Mesenchymal stem cell (in vitro differentiated cells and primary cell): Measurements from ENCODE around the gene CLNK.

Experiments
- DNase-seq: peaks from one replicate; pipeline ENCODE4 v3.0.0-alpha.2; 2013
- H2AFZ ChIP-seq: one replicate; pipeline ENCODE4 v1.6.1; 2013; ENCODE audit warnings: low read depth, mild to moderate bottlenecking, control low read depth, inconsistent platforms, low read length, moderate library complexity
- H2AK5ac ChIP-seq: 2 replicates; pipeline ENCODE4 v1.6.1; 2013; ENCODE audit warnings: low read length, moderate library complexity, mild to moderate bottlenecking, inconsistent platforms; ENCODE audit not compliant: severe bottlenecking
- H2BK120ac ChIP-seq: one replicate; pipeline ENCODE4 v1.6.1; 2013; ENCODE audit warnings: low read depth, mild to moderate bottlenecking, inconsistent platforms, low read length, moderate library complexity
- H2BK12ac ChIP-seq, 2 experiments: one replicate each; pipeline ENCODE4 v1.6.1; 2013; ENCODE audit warnings: inconsistent platforms in 2 of 2, low read length in 2 of 2, mild to moderate bottlenecking in 2 of 2, moderate library complexity in 2 of 2, control low read depth in 1 of 2
- H2BK15ac ChIP-seq: one replicate; pipeline ENCODE4 v1.6.1; 2013; ENCODE audit warnings: mild to moderate bottlenecking, low read depth, inconsistent platforms; ENCODE audit not compliant: poor library complexity, severe bottlenecking
- H2BK5ac ChIP-seq: 2 replicates; pipeline ENCODE4 v1.6.1; 2013; ENCODE audit warnings: low read depth, mild to moderate bottlenecking, low read length, control low read depth, inconsistent platforms; ENCODE audit not compliant: poor library complexity, severe bottlenecking
- H3K14ac ChIP-seq, 2 experiments: one replicate each; pipeline ENCODE4 v1.6.1; 2013; ENCODE audit warnings: inconsistent platforms in 2 of 2, low read length in 2 of 2, control low read depth in 1 of 2, mild to moderate bottlenecking in 1 of 2, moderate library complexity in 1 of 2
- H3K18ac ChIP-seq, 2 experiments: one replicate each; pipeline ENCODE4 v1.6.1; 2013; ENCODE audit warnings: inconsistent platforms in 2 of 2, low read length in 2 of 2, control low read depth in 1 of 2, low read depth in 1 of 2, mild to moderate bottlenecking in 1 of 2
- H3K23ac ChIP-seq, 2 experiments: one replicate each; pipeline ENCODE4 v1.6.1; 2013; ENCODE audit warnings: inconsistent platforms in 2 of 2, low read length in 2 of 2, mild to moderate bottlenecking in 2 of 2, moderate library complexity in 2 of 2, control low read depth in 1 of 2
- H3K27ac ChIP-seq: 2 replicates; pipeline ENCODE4 v1.5.1; 2013; ENCODE audit warnings: mild to moderate bottlenecking, moderate library complexity, low read length, control low read depth, inconsistent platforms; ENCODE audit not compliant: poor library complexity, severe bottlenecking
- H3K27me3 ChIP-seq, 2 experiments: 2 replicates each; pipeline versions ENCODE4 v1.6.1 to v1.7.0; 2013; ENCODE audit warnings: low read length in 2 of 2, mild to moderate bottlenecking in 2 of 2, moderate library complexity in 2 of 2, control low read depth in 1 of 2, inconsistent platforms in 1 of 2; ENCODE audit not compliant: control insufficient read depth in 1 of 2, insufficient read depth in 1 of 2
- H3K36me3 ChIP-seq, 2 experiments: 2 replicates each; pipeline versions ENCODE4 v1.6.1 to v1.7.0; 2013; ENCODE audit warnings: low read length in 2 of 2, control low read depth in 1 of 2, inconsistent platforms in 1 of 2, low read depth in 1 of 2, mild to moderate bottlenecking in 1 of 2; ENCODE audit not compliant: insufficient read depth in 2 of 2, control insufficient read depth in 1 of 2
- H3K4ac ChIP-seq, 2 experiments: one replicate each; pipeline ENCODE4 v1.6.1; 2013; ENCODE audit warnings: inconsistent platforms in 2 of 2, low read length in 2 of 2, mild to moderate bottlenecking in 2 of 2, moderate library complexity in 2 of 2, control low read depth in 1 of 2, low read depth in 1 of 2
- H3K4me1 ChIP-seq: 2 replicates; pipeline ENCODE4 v1.6.1; 2013; ENCODE audit warnings: low read depth, low read length, control low read depth; ENCODE audit not compliant: control insufficient read depth, insufficient read depth
- H3K4me2 ChIP-seq: 2 replicates; pipeline ENCODE4 v1.6.1; 2013; ENCODE audit warnings: low read length, mild to moderate bottlenecking, inconsistent platforms; ENCODE audit not compliant: poor library complexity, severe bottlenecking
- H3K4me3 ChIP-seq, 2 experiments: 2 replicates each; pipeline versions ENCODE4 v1.5.1 to v1.7.0; 2013; ENCODE audit warnings: low read length in 2 of 2, mild to moderate bottlenecking in 2 of 2, control low read depth in 1 of 2, low read depth in 1 of 2; ENCODE audit not compliant: insufficient read depth in 1 of 2
- H3K79me1 ChIP-seq: replicated peaks from 2 replicates; pipeline ENCODE4 v1.6.1; 2013; ENCODE audit warnings: mild to moderate bottlenecking, control low read depth, low read length, inconsistent platforms; ENCODE audit not compliant: poor library complexity, severe bottlenecking
- H3K9ac ChIP-seq: 2 replicates; pipeline ENCODE4 v1.7.0; 2013; ENCODE audit warnings: mild to moderate bottlenecking, low read length, moderate library complexity
- H3K9me3 ChIP-seq: 2 replicates; pipeline ENCODE4 v1.7.0; 2013; ENCODE audit warnings: mild to moderate bottlenecking, low read length; ENCODE audit not compliant: control insufficient read depth
- H4K8ac ChIP-seq: one replicate; pipeline ENCODE4 v1.6.1; 2013; ENCODE audit warnings: inconsistent platforms, mild to moderate bottlenecking, low read length, moderate library complexity
- H4K91ac ChIP-seq: one replicate; pipeline ENCODE4 v1.6.1; 2013; ENCODE audit warnings: mild to moderate bottlenecking, low read length, inconsistent platforms
- WGBS: methylation state at CpG from one replicate; pipeline ENCODE4 v1.1.7; 2013; ENCODE audit warnings: mixed read lengths; 5-methylcytosine and 5-hydroxymethylcytosine counted together

CLNK gene

GRCh38 chr4:10640561-10641201 is 43.9 kb downstream of the CLNK start:
- no peaks in the 10 kb centered on the region for H3K36me3 ChIP-seq
- peaks cover 0 to under 1% of the 10 kb centered on the region in 2 experiments for H3K27me3 ChIP-seq
- no peak overlapping the region for H3K18ac ChIP-seq
- no peak overlapping the region for H2BK15ac ChIP-seq
- H3K14ac ChIP-seq, result no peak overlapping the region
- no peak overlapping the region for H2BK120ac ChIP-seq
- H4K91ac ChIP-seq, result no peak overlapping the region
- H3K9ac ChIP-seq, result no peak overlapping the region
- no peaks in the 10 kb centered on the region for H3K9me3 ChIP-seq
- no peaks in the 10 kb centered on the region for H3K79me1 ChIP-seq
- 88% methylated on average over 5 of the region's 5 CpGs for WGBS
- no peak overlapping the region for H2BK5ac ChIP-seq
- no peak overlapping the region for H3K4me2 ChIP-seq
- no peak overlapping the region for H2AFZ ChIP-seq
- H2BK12ac ChIP-seq, result no peak overlapping the region
- H3K27ac ChIP-seq, result no peak overlapping the region
- no peak for DNase-seq
- H3K4ac ChIP-seq, result no peak overlapping the region
- H3K23ac ChIP-seq, result no peak overlapping the region
- H4K8ac ChIP-seq, result no peak overlapping the region
- H3K4me3 ChIP-seq, result no peak overlapping the region
- H2AK5ac ChIP-seq, result no peak overlapping the region
- peaks cover 4% of the 10 kb centered on the region for H3K4me1 ChIP-seq

- Histone ChIP-seq H3K14ac (no peak overlapping the region), H3K9me3 (no peaks in the 10 kb centered on the region), H3K79me1 (no peaks in the 10 kb centered on the region), H3K27ac (no peak overlapping the region), H4K91ac (no peak overlapping the region), H3K36me3 (no peaks in the 10 kb centered on the region), H3K4me1 (peaks cover 4% of the 10 kb centered on the region), H2BK120ac (no peak overlapping the region), H3K4me2 (no peak overlapping the region), H3K9ac (no peak overlapping the region), H3K4me3 (no peak overlapping the region), H2BK5ac (no peak overlapping the region), H3K4ac (no peak overlapping the region), H3K23ac (no peak overlapping the region), H4K8ac (no peak overlapping the region), H3K27me3 (peaks cover 0 to 10% of the 10 kb centered on the region in 2 experiments), H2BK12ac (no peak overlapping the region), H2AK5ac (no peak overlapping the region), H2AFZ (no peak overlapping the region), H2BK15ac (no peak overlapping the region), H3K18ac (no peak overlapping the region)
- WGBS, result 100% methylated on average over 1 of the region's 2 CpGs
- DNase-seq, result no peak
Observed at GRCh38 chr4:10639664-10640063, 44.9 kb downstream of the CLNK start.

- H4K91ac ChIP-seq, result no peak overlapping the region
- H3K27ac ChIP-seq, result peak overlapping the region; percentile 9
- no peak overlapping the region for H4K8ac ChIP-seq
- H2AFZ ChIP-seq, result peak overlapping the region; percentile 30
- peaks cover 4% of the 10 kb centered on the region for H3K4me1 ChIP-seq
- no peak overlapping the region for H2BK5ac ChIP-seq
- H3K18ac ChIP-seq, result no peak overlapping the region
- DNase-seq, result no peak
- 77% methylated on average over 1 of the region's 1 CpG for WGBS
- H3K79me1 ChIP-seq, result no peaks in the 10 kb centered on the region
- H2AK5ac ChIP-seq, result no peak overlapping the region
- no peak overlapping the region for H2BK12ac ChIP-seq
- no peak overlapping the region for H3K23ac ChIP-seq
- H2BK15ac ChIP-seq, result no peak overlapping the region
- H3K4me2 ChIP-seq, result no peak overlapping the region
- no peak overlapping the region for H2BK120ac ChIP-seq
- no peak overlapping the region for H3K4ac ChIP-seq
- no peaks in the 10 kb centered on the region for H3K36me3 ChIP-seq
- H3K14ac ChIP-seq, result no peak overlapping the region
- no peaks in the 10 kb centered on the region for H3K9me3 ChIP-seq
- H3K27me3 ChIP-seq, result peaks cover 0 to 10% of the 10 kb centered on the region in 2 experiments
- no peak overlapping the region for H3K9ac ChIP-seq
- H3K4me3 ChIP-seq, result no peak overlapping the region
Observed at GRCh38 chr4:10639100-10639499, 45.5 kb downstream of the CLNK start.

- H3K4me1 ChIP-seq, result peaks cover 3% of the 10 kb centered on the region
- no peak overlapping the region for H3K4ac ChIP-seq
- H2BK5ac ChIP-seq, result no peak overlapping the region
- H3K79me1 ChIP-seq, result no peaks in the 10 kb centered on the region
- no peak overlapping the region for H2AK5ac ChIP-seq
- H3K4me2 ChIP-seq, result no peak overlapping the region
- no peak overlapping the region for H2AFZ ChIP-seq
- no peak overlapping the region for H3K23ac ChIP-seq
- no peak overlapping the region for H3K9ac ChIP-seq
- no peak overlapping the region for H4K91ac ChIP-seq
- H2BK12ac ChIP-seq, result no peak overlapping the region
- 85% methylated on average over 5 of the region's 6 CpGs for WGBS
- H3K14ac ChIP-seq, result no peak overlapping the region
- no peak overlapping the region for H3K18ac ChIP-seq
- peaks cover 0 to 14% of the 10 kb centered on the region in 2 experiments for H3K27me3 ChIP-seq
- H3K4me3 ChIP-seq, result no peak overlapping the region
- H2BK120ac ChIP-seq, result no peak overlapping the region
- peak overlapping the region; percentile 39 for H4K8ac ChIP-seq
- H3K9me3 ChIP-seq, result peaks cover 5% of the 10 kb centered on the region
- no peak overlapping the region for H3K27ac ChIP-seq
- DNase-seq, result no peak
- H3K36me3 ChIP-seq, result no peaks in the 10 kb centered on the region
- no peak overlapping the region for H2BK15ac ChIP-seq
Observed at GRCh38 chr4:10635091-10635490, 49.5 kb downstream of the CLNK start.
